Mucosa of descending colon (tissue), 3 donors: ENCODE data around the gene ZXDC. TPM values are rescaled to one million over a fixed set of nuclear protein-coding genes. Genes with fewer than 3 reads are reported as not detected.

Experiments used
- ATAC-seq: fragments of 200-7000 bp; cut with Tn5 transposase; one replicate; pipeline ENCODE4 v1.9.1; 2020; ENCODE audit warnings: mild to moderate bottlenecking, moderate library complexity
- DNase-seq, 3 donors: peaks; one replicate each; pipeline ENCODE4 v3.0.0-alpha.2; 2020
- H3K36me3 ChIP-seq: fragments of 200-600 bp; one replicate; pipeline ENCODE4 v1.8.0; 2021; ENCODE audit warnings: low read depth, mild to moderate bottlenecking
- H3K4me1 ChIP-seq: fragments of 200-600 bp; one replicate; pipeline ENCODE4 v1.8.0; 2021; ENCODE audit warnings: low read depth, mild to moderate bottlenecking
- H3K4me3 ChIP-seq: fragments of 200-600 bp; one replicate; pipeline ENCODE4 v1.8.0; 2021; ENCODE audit warnings: mild to moderate bottlenecking
- H3K9me3 ChIP-seq: fragments of 200-600 bp; one replicate; pipeline ENCODE4 v1.8.0; 2021; ENCODE audit warnings: mild to moderate bottlenecking
- CTCF ChIP-seq: fragments of 200-600 bp; IDR thresholded peaks from one replicate; pipeline ENCODE4 v1.8.0; 2022; ENCODE audit warnings: antibody characterized with exemption, mild to moderate bottlenecking
- intact Hi-C, 2 donors: fragments of 100-400 bp; cut with DNase I in 1 of 2; cut with micrococcal nuclease in 1 of 2; formaldehyde crosslinking; loops; one replicate each; pipeline versions ENCODE4 v1.11.0 to v1.11.1; 2022; cut with DNase I, micrococcal nuclease
- total RNA-seq, 3 donors: library from RNA; stranded (reverse); fragmentation: NEBNext Ultra II Directional in 2 of 3; extraction: Animal tissue kit (Norgen Biotek cat#: 25700) in 2 of 3; gene quantifications; one replicate each; pipeline versions ENCODE4 v1.2.1 to v1.2.4, GENCODE V29; 2021 to 2023
- donor health status: DM: no; HTN: no; CAD: no; lungs with moderate emphysema.
- donor health status: DM: no; HTN: no; CAD: no.
- donor health status: DM: no; HTN: yes; CAD: no.

ZXDC gene
- total RNA-seq, 3 donors from 2014 or later: 28.7 to 39.4 (median 37.7) TPM

DNA sequence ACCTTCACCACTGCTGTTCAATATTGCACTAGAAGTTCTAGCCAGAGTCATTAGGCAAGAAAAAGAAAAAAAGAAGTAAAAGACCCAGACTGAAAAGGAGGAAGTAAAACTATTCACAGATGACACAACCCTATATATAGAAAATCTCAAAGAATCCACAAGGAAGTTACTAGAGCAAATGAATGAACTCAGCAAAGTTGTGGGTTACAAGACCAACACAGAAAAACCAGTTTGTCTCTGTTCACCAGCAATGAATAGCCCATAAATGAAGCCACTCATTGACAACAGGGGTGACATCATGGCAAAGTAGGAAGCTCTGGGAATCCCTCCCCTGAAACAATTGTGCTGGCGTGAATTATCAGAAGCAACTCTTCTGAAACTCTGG lies 76.3 kb downstream of the ZXDC start:
- intact Hi-C loops: loop anchor here in 1 of 2 donors (10.0 kb wide), 2 partner anchors 145 to 265 kb away; no protein-coding TSS in a partner anchor
- ATAC-seq (no peak), DNase-seq (no peak)
- Histone ChIP-seq H3K36me3 (no peaks in the 10 kb centered on the region), H3K9me3 (no peaks in the 10 kb centered on the region), H3K4me1 (no peaks in the 10 kb centered on the region), H3K4me3 (no peak overlapping the region)
- TF ChIP-seq CTCF: no peak

DNA sequence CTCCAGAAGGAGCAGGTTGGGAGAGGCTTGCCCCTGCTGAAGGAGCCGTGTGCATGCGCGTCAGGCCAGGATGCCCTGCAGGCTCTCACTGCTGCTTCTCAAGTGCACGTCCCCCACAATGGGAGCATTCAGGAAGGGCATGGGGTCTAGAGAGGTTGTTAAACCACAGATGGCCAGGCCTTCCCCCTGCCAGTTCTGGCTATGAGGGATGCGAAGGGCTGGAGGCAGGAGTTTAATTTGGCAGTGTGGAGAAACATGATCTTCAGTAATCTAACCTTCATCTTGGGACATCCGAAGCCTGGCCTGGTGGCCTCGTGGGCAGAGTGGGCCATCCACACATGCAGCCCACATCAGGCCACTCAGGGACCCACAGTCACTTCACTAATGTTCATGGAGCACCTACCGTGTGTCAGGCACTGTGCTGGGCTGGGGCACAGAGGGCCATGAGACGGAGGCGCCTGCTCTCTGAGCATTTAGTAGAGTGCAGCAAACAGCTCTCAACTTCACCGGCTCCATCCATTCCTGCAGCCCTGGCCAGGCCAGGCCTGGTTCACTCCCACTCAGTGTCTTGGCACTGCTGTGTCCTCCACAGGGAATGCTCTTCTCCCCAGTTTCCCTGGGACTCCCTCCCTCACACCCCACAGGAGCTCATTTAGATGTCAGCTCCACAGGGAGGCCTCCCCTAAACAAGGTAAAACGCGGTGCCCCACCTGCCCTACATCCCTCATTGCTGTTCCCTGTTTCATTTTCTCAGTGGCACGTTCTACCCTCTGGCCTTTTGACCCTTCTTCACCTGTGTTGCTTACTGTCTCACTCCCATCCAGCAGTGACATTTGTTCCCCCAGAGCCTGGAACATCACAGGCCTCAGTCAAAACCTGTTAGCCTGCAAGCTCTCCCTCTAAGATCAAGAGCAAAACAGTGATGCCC lies 77.0 kb downstream of the ZXDC start:
- peak in 1 of 3 donors; percentile 10 for DNase-seq

DNA sequence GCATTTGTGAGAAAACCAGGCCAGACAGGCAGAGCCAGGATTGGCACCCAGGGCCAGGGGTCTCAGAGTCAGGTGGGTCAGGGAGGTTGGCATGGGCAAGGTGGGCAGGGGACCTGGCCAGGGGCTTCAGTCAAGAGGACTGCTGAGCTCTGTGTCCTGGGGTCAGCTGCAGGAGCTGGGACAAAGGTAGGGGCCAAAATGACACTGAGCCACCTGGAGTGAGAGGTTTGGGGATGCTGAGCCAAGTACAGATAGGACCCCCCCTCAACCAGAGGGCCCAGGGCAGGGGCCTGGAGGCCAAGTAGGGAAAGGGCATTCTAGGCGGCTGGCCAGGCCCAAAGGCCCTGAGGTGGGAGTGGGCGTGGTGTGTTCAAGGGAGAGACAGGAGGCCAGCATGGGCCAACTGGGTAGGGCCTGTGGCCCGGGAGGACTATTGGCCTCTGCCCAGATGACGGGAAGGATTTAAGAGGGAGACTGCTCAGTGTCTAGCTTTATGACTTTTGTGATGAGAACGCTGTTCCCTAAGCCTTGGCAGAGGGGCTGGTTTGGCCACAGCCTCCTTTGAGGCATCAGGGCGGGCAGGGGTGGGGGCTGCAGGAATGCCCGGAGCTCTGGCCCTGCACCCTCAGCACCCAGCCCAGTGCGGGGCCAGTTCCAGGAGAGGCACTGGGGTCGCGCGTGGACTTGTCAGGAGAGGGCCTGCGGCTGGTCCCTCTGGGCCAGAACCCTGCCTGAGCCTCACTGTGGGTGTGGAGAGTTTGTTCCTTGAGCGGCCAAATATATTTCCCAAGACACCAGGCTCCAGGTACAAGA lies 77.9 kb downstream of the ZXDC start:
- Histone ChIP-seq H3K4me3 (no peak overlapping the region), H3K4me1 (no peaks in the 10 kb centered on the region), H3K9me3 (no peaks in the 10 kb centered on the region), H3K36me3 (no peaks in the 10 kb centered on the region)
- ATAC-seq: no peak
- intact Hi-C loops: loop anchor here in 1 of 2 donors (10.0 kb wide), 2 partner anchors 143 to 263 kb away; no protein-coding TSS in a partner anchor
- TF ChIP-seq CTCF: no peak
- no peak for DNase-seq

More for the DNA sequence above, 77.0 kb downstream of the ZXDC start:
- no peaks in the 10 kb centered on the region for H3K4me1 ChIP-seq
- intact Hi-C loops: loop anchor here in 1 of 2 donors (10.0 kb wide), 2 partner anchors 144 to 264 kb away; no protein-coding TSS in a partner anchor
- no peaks in the 10 kb centered on the region for H3K9me3 ChIP-seq
- ATAC-seq: no peak
- H3K36me3 ChIP-seq: no peaks in the 10 kb centered on the region
- TF ChIP-seq CTCF: no peak
- no peak overlapping the region for H3K4me3 ChIP-seq

- DNase-seq: no peak
- TF ChIP-seq CTCF: no peak
Observed at GRCh38 chr3:126396536-126396935, 79.2 kb downstream of the ZXDC start.

DNA sequence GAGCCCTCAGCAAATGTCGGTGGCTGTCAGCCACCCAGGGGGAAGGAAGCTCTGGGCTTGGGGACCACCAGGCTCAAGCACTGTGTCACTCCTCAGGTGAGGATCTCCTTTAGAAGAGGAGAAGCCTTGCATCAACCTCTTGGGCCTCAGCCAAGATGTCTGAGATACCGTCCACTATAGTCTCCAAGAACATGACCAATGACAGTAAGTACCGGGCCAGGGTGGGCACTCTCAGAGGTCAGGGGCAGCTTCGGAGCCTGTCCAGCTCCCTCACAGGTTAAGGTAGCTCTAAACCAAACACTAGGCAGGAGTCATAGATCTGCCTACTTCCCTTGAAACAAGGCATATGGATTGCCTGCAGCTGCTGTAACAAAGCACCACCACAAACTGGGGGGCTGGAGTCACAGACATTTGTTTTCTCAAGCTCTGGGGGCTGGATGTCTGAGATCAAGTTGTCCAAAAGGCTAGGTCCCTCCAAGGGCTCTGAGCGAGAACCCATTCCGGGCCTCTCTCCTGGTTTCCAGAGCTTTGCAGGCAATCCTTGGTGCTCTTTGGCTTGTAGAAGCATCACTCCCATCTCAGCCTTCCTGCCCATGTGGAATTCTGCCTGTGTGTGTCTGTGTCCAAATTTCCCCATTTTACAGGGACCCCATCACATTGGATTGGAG lies 79.7 kb downstream of the ZXDC start:
- no peaks in the 10 kb centered on the region for H3K9me3 ChIP-seq
- TF ChIP-seq CTCF: no peak
- H3K4me3 ChIP-seq: no peak overlapping the region
- no peak for DNase-seq
- no peaks in the 10 kb centered on the region for H3K4me1 ChIP-seq
- no peaks in the 10 kb centered on the region for H3K36me3 ChIP-seq
- intact Hi-C loops: loop anchor here in 1 of 2 donors (10.0 kb wide), 2 partner anchors 141 to 261 kb away; no protein-coding TSS in a partner anchor
- no peak for ATAC-seq

More at GRCh38 chr3:126396536-126396935, 79.2 kb downstream of the ZXDC start:
- intact Hi-C loops: loop anchor here in 1 of 2 donors (10.0 kb wide), 2 partner anchors 142 to 262 kb away; no protein-coding TSS in a partner anchor
- Histone ChIP-seq H3K36me3 (no peaks in the 10 kb centered on the region), H3K9me3 (no peaks in the 10 kb centered on the region), H3K4me3 (no peak overlapping the region), H3K4me1 (no peaks in the 10 kb centered on the region)
- no peak for ATAC-seq
